ENCODE results near the gene PHLPP2. TPM values are rescaled to one million over a fixed set of nuclear protein-coding genes. Genes with fewer than 3 reads are reported as not detected.
A peak's percentile ranks its signal among the peaks of the same experiment; 100 is the strongest.

The PHLPP2 gene
- total RNA-seq, 4 donors from 2014 or later, result 18.2 to 170 (median 116) TPM

DNA sequence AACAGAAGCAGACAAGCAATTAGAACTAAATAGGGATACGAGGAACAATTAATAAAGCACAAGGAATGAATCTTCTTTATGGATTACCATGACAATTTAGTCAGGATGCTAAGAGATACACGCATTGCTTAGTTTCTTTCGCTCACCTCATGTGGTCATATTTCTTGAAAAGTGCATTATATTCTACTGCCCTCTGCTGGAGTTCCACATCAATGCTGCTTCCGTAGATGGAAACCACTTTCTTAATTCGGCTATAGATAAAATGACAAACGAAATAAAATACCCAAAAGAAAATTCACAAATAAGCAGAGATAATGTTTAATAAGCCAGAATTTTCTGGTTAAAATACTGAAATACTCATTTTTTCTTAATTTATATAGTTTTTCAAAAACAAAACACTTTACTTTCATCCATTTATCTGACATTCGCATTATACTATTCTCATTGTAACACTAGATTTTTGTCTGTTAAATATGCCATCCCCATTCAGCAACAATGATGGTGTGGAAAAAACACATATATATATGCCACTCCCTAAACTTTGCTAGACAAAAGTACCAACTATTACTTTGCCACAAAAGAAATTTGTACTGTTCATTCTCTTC, 22.0 kb upstream of the PHLPP2 start:
- no peaks in the 10 kb centered on the region for H3K27me3 ChIP-seq
- H3K36me3 ChIP-seq, result peaks cover 0 to 91% (median 0%) of the 10 kb centered on the region in 3 donors
- H3K4me1 ChIP-seq, result no peaks in the 10 kb centered on the region
- H3K4me3 ChIP-seq, result no peak overlapping the region
- no peaks in the 10 kb centered on the region for H3K9me3 ChIP-seq
- H3K27ac ChIP-seq, result no peak overlapping the region
- TF ChIP-seq POLR2A (IDR thresholded peaks at IDR 0.05), result no peak
- TF ChIP-seq, protein P1, sequence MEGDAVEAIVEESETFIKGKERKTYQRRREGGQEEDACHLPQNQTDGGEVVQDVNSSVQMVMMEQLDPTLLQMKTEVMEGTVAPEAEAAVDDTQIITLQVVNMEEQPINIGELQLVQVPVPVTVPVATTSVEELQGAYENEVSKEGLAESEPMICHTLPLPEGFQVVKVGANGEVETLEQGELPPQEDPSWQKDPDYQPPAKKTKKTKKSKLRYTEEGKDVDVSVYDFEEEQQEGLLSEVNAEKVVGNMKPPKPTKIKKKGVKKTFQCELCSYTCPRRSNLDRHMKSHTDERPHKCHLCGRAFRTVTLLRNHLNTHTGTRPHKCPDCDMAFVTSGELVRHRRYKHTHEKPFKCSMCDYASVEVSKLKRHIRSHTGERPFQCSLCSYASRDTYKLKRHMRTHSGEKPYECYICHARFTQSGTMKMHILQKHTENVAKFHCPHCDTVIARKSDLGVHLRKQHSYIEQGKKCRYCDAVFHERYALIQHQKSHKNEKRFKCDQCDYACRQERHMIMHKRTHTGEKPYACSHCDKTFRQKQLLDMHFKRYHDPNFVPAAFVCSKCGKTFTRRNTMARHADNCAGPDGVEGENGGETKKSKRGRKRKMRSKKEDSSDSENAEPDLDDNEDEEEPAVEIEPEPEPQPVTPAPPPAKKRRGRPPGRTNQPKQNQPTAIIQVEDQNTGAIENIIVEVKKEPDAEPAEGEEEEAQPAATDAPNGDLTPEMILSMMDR (IDR thresholded peaks at IDR 0.05), result peak; percentile 55 to 87 (median 81)
- DNase-seq, result peak in 1 of 3 donors; percentile 70

DNA sequence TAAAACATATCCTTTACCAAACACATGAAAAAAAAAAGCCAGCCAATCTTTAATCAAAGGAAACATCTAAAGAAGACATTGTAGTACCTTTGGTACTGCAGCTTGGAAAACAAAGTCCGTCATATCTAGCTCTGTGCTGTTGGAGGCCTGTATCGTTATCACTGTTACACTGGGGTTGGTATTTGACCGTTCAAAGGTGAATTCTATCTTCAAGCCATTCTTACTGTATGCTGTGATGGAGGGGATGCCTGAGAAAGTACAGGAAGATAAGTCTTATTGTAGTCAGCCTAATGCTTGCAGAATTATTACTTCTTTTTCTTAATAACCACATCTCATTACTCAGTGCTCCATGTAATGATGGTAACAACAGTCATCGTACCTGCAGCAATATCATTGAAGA, 14.4 kb upstream of the PHLPP2 start:
- TF ChIP-seq POLR2A (IDR thresholded peaks at IDR 0.05), result no peak
- TF ChIP-seq, protein P1 (IDR thresholded peaks at IDR 0.05), result no peak
- H3K4me1 ChIP-seq, result no peaks in the 10 kb centered on the region
- H3K27ac ChIP-seq, result no peak overlapping the region
- no peaks in the 10 kb centered on the region for H3K9me3 ChIP-seq
- DNase-seq, result no peak
- no peaks in the 10 kb centered on the region for H3K27me3 ChIP-seq
- H3K36me3 ChIP-seq, result peaks cover 0 to 83% (median 6%) of the 10 kb centered on the region in 3 donors
- H3K4me3 ChIP-seq, result no peak overlapping the region

DNA sequence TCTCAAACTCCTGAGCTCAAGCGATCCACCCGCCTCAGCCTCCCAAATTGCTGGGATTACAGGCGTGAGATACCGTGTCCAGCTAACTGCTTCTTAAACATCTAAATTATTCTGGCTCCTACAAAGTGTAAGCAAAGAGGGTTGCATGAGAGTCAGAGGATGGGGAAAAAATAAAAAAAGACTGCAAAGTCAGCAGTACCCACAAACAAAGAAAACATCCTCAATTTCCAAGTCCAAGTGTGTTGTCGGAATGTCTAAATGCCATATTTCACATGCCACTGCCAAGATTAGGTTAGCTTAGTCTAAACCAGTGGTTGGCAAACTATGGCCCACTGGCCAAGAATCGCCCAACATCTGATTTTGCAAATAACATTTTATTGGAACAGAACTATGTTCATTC, 13.0 kb upstream of the PHLPP2 start:
- no peak for DNase-seq
- peaks cover 0 to 2% (median 0%) of the 10 kb centered on the region in 4 donors for H3K4me1 ChIP-seq
- no peaks in the 10 kb centered on the region for H3K9me3 ChIP-seq
- H3K27me3 ChIP-seq, result no peaks in the 10 kb centered on the region
- H3K4me3 ChIP-seq, result no peak overlapping the region
- H3K36me3 ChIP-seq, result peaks cover 0 to 83% (median 7%) of the 10 kb centered on the region in 3 donors
- H3K27ac ChIP-seq, result no peak overlapping the region
- TF ChIP-seq, protein P1 (IDR thresholded peaks at IDR 0.05), result no peak
- no peak for TF ChIP-seq POLR2A (IDR thresholded peaks at IDR 0.05)

DNA sequence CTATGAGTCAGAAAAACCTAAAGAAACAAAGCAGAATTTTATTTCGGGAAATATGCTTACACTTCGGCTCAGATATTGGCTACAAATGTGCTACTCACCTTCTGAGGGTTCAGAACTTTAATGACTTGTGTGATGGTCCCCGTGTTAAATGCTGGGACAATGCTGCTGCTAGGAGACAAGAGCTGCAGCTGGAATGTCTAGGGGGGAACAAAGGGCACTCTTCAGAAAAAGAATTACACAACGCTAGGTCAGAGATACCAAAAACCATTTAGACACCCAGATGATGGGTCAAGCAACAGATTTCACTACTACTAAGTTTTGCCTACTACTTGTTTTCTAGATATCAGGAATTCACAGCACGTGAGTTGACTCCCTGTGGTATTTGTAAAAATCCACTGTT, 10.0 kb upstream of the PHLPP2 start:
- no peak overlapping the region for H3K27ac ChIP-seq
- TF ChIP-seq, protein P1 (IDR thresholded peaks at IDR 0.05), result no peak
- TF ChIP-seq POLR2A (IDR thresholded peaks at IDR 0.05), result no peak
- H3K27me3 ChIP-seq, result no peaks in the 10 kb centered on the region
- peaks cover 0 to 81% (median 7%) of the 10 kb centered on the region in 3 donors for H3K36me3 ChIP-seq
- no peaks in the 10 kb centered on the region for H3K9me3 ChIP-seq
- no peak overlapping the region for H3K4me3 ChIP-seq
- peaks cover 0 to 7% (median 0%) of the 10 kb centered on the region in 4 donors for H3K4me1 ChIP-seq
- no peak for DNase-seq

DNA sequence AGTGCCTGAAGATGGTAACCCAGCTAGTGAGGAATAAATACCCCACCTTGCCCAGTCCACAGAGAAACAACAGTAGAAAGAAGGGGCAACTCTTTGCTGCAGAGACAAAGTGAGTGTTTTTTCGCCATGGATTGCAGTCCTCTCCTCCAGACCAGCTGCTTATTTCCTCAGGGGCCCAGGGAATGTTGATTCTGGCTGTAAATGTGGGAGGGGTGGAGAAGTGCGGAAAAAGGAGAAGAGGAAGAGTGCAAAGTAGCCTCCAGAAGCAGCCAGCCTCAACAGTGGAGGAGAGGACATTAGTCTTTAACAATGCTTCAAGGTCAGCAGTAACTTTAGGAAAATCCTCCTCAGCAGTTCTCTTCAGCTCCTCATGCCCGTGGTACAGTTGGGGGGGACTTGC, 8.1 kb upstream of the PHLPP2 start:
- Histone ChIP-seq H3K4me1 (peaks cover 0 to 18% (median 0%) of the 10 kb centered on the region in 4 donors), H3K36me3 (peaks cover 0 to 63% (median 7%) of the 10 kb centered on the region in 3 donors), H3K9me3 (no peaks in the 10 kb centered on the region), H3K4me3 (no peak overlapping the region), H3K27me3 (no peaks in the 10 kb centered on the region), H3K27ac (peak overlapping the region in 2 of 4 donors; percentile 6)
- TF ChIP-seq, protein P1 (IDR thresholded peaks at IDR 0.05), result no peak
- no peak for TF ChIP-seq POLR2A (IDR thresholded peaks at IDR 0.05)
- DNase-seq, result no peak

Data from Peyer's patch (tissue), 4 donors.